Measurements from ENCODE around the gene CDH24.
A peak's percentile ranks its signal among the peaks of the same experiment; 100 is the strongest.

The CDH24 gene

DNA sequence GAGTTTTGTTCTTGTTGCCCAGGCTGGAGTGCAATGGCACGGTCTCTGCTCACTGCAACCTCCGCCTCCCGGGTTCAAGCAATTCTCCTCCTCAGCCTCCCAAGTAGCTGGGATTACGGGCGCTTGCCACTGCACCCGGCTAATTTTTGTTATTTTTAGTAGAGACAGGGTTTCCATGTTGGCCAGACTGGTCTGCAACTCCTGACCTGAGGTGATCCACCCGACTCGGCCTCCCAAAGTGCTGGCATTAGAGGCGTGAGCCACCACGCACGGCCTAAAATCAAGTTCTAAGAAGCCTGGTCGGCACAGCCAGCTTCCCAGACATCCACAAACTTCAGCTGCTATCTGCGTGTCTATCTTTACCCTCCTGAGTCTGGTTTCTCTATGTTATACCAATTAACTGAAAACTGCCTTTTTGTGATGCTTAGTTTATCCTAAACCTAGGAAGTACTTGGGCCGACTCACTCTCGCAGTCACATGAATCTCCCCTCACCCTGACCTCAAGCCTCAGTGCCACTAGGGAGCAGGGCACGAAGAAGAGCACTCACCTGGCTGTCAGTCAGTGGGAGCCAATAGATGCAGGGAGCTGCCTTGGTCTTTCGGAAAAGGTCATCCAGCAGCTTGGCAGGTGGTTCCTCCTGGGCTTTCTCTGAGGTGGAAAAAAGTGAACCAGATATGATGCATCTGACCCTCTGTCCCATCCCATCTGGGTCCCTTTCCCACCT is 3.4 kb upstream of the CDH24 start:
- no peaks in the 10 kb centered on the region for H3K27me3 ChIP-seq
- DNase-seq = no peak
- peaks cover 3% of the 10 kb centered on the region; the same call in 1 of the 2 replicates for H3K4me1 ChIP-seq
- no peak overlapping the region for H3K4me3 ChIP-seq (ENCODE audit: low read depth, low read length)
- H3K9me3 ChIP-seq = no peaks in the 10 kb centered on the region
- H3K36me3 ChIP-seq = peaks cover 57% of the 10 kb centered on the region
- TF ChIP-seq, protein P1, sequence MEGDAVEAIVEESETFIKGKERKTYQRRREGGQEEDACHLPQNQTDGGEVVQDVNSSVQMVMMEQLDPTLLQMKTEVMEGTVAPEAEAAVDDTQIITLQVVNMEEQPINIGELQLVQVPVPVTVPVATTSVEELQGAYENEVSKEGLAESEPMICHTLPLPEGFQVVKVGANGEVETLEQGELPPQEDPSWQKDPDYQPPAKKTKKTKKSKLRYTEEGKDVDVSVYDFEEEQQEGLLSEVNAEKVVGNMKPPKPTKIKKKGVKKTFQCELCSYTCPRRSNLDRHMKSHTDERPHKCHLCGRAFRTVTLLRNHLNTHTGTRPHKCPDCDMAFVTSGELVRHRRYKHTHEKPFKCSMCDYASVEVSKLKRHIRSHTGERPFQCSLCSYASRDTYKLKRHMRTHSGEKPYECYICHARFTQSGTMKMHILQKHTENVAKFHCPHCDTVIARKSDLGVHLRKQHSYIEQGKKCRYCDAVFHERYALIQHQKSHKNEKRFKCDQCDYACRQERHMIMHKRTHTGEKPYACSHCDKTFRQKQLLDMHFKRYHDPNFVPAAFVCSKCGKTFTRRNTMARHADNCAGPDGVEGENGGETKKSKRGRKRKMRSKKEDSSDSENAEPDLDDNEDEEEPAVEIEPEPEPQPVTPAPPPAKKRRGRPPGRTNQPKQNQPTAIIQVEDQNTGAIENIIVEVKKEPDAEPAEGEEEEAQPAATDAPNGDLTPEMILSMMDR (IDR thresholded peaks at IDR 0.05; ENCODE audit: low read depth, low read length) = no peak

DNA sequence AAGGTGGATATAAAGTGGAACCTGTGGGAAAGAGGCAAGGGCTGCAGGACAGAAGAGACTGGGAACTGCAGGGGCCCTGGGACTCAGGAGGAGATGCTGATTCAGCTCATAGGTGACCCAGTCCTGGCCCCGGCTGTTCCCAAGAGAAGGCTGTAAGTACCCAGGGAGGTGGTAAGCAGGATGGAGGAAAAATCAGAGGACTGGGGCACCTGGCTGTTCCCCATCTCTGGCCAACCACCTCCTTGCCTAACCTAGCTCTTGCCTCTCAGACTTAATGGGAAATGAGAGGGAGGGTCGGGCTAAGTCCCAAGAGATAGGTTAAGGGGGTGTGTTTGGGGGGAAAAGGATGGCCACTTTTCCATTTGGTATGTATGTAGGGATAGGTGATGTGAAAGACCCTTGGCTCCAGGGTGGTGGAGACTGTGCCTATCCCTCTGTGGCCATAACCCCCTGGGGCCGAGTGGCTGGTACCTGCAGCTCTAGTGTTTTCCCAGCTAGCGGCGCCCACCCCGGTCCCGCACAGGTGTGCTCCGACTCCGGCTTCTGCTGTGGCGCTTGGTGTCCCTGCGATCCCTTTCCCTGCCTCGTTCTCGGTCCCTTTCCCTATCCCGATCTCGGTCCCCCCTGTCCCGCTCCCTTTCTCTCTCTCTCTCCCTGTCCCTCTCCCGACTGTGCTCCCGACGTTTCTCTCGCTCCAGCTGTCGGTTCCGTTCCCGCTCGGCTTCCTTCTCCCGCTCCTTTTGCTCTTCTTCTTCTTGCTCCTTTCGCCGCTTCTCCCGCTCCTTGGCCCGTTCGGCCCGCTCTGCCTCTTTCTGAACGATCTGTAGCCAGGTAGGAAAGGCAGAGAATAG is 1.6 kb upstream of the CDH24 start:
- Histone ChIP-seq H3K4me3 (ENCODE audit: low read depth, low read length) (no peak overlapping the region), H3K36me3 (peaks cover 54% of the 10 kb centered on the region), H3K9me3 (no peaks in the 10 kb centered on the region), H3K27me3 (no peaks in the 10 kb centered on the region), H3K4me1 (peaks cover 11% of the 10 kb centered on the region)
- DNase-seq = no peak
- TF ChIP-seq, protein P1 (IDR thresholded peaks at IDR 0.05; ENCODE audit: low read depth, low read length) = no peak

DNA sequence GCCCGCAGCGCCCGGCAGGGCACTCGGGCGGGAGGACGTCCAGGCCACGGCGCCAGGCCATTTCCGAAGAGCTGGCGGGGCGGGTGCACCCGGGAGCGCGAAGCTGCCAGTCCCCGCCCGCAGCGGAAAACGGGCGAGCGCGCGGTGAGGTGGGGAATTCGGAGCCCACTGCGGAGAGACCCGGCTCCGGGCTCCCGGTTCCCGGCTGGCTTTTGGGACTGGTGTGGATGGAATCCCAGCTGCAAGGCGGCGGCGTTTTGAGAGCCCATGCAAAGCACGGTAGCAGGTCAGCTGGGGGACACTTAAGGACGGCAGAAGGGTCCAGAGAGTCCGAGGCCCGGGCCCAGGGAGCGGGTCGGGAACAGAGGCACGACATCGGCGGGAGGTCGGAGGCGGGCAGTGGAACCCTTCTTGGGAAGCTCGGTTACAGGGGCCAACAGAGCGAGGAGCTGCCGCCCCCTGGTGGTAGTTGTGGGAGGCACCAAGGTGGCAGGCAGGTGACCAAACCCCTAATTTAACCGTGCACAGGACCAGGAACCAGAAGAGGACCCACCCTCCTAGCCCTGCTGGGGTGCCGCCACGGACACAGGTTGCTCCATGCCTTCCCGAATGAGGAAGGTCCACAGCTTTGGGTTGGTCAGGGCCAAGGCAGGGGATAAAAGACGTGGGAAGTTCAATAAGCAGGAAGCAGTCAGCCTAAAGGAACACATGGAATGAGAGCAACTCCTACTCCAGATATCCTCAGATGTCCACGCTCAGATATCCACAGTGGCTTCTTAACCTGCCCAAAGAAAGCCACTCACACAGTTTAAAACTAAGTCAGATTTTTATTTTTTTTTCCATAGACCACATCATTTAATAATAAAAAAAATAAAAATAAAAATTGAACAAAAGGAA is 685 bp upstream of the CDH24 start:
- H3K4me3 ChIP-seq (ENCODE audit: low read depth, low read length) = peak overlapping the region; percentile 79
- peaks cover 11% of the 10 kb centered on the region for H3K4me1 ChIP-seq
- H3K36me3 ChIP-seq = peaks cover 54% of the 10 kb centered on the region
- H3K27me3 ChIP-seq = no peaks in the 10 kb centered on the region
- TF ChIP-seq, protein P1 (IDR thresholded peaks at IDR 0.05; ENCODE audit: low read depth, low read length) = peak; percentile 93
- no peaks in the 10 kb centered on the region for H3K9me3 ChIP-seq
- DNase-seq = peak; percentile 94

DNA sequence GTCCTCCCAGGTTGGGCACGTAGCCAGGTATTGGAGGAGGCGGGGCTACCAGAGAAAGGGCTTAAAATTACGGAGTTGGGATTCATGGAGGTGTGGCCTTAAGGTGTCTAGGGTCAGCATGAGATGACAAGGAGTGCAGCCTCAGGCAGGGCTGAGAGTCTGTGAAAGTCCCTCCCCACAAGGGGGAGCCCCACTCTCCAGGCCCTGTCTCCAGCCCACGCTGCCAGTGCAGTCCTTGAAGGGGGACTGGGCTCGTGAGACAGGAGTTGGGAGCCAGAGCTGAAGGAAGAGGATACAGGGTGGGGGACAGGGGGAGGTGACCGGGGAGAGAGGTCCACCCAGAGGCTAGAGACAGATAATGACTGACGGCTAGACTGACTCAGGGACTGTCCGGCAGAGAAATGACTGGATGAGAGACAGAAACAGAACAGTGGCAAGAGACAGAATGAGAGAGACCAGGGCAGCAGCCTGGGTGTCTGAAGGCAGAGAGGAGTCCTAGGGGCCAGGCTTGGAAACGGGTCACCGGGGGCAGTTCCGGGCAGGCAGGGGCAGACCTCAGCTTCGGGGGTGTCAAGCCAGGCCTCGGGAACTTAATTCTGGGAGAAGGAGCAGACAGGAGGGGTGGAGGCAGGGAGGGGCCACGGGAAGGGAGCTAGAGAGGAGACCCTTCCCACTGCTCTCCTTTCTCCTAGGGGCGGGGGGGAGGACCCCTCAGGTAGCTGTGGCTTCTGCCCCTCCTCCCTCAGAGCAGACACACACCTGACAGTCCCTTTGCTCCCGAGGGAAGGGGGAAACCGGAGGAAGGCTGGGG is 970 bp downstream of the CDH24 start:
- Histone ChIP-seq H3K36me3 (peaks cover 52% of the 10 kb centered on the region), H3K4me3 (ENCODE audit: low read depth, low read length) (peak overlapping the region; percentile 79), H3K27me3 (no peaks in the 10 kb centered on the region), H3K4me1 (peaks cover 11% of the 10 kb centered on the region), H3K9me3 (no peaks in the 10 kb centered on the region)
- DNase-seq = peak; percentile 88
- TF ChIP-seq, protein P1 (IDR thresholded peaks at IDR 0.05; ENCODE audit: low read depth, low read length) = peak; percentile 95

DNA sequence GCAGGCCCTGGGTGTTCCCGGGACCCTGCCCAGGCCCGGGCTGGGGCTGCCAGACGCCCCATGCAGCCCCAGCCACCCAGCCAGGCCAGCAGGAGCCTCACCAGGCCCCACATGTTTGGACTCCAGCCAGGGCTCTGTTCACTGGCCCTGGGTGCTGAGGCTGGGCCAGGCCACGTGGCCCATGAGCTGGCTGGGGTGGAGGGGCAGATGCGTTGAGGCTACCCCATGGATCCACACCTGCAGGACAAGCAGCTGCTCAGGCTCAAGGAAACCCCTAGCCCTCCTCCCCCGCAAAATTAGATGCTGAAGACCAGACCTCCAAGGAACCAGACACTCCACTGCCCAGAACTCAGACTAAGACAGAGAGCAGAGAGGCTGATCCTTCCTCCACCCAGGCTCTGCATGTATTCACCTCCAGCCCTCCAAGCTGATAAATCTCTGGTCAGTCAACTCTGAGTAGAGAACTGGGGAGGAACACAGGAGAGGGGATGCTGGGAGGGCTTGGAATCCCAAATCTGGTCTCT is 1.6 kb downstream of the CDH24 start:
- Histone ChIP-seq H3K4me3 (ENCODE audit: low read depth, low read length) (peak overlapping the region; percentile 79), H3K36me3 (peaks cover 46% of the 10 kb centered on the region), H3K4me1 (peaks cover 11% of the 10 kb centered on the region), H3K27me3 (no peaks in the 10 kb centered on the region), H3K9me3 (no peaks in the 10 kb centered on the region)
- peak; percentile 98 for DNase-seq
- TF ChIP-seq, protein P1 (IDR thresholded peaks at IDR 0.05; ENCODE audit: low read depth, low read length) = no peak

Data from BE2C (cell line).